Sigmoid colon (tissue), 4 donors: ENCODE data around the gene IDH2.

Experiments used
- CTCF ChIP-seq, 4 experiments: fragments of 450-650 bp in 3 of 4; fragments of 200-600 bp in 1 of 4; IDR thresholded peaks; one replicate each; pipeline ENCODE4 v1.5.1; 2016 to 2019; ENCODE audit warnings: antibody characterized with exemption in 4 of 4, mild to moderate bottlenecking in 3 of 4, moderate library complexity in 2 of 4
- EP300 ChIP-seq, 4 donors: sonication (generic); formaldehyde crosslinking; IDR thresholded peaks; one replicate each; pipeline ENCODE4 v1.6.1; 2017; ENCODE audit warnings: antibody characterized with exemption in 4 of 4
- POLR2A ChIP-seq, 2 donors: fragments of 450-650 bp; IDR thresholded peaks; one replicate each; pipeline ENCODE4 v1.6.1; 2016; ENCODE audit warnings: antibody characterized with exemption in 2 of 2, mild to moderate bottlenecking in 2 of 2, moderate library complexity in 2 of 2

GRCh38 chr15:90115783-90116182, 13.5 kb upstream of the IDH2 start:
- TF ChIP-seq CTCF (IDR thresholded peaks at IDR 0.05), result no peak
- TF ChIP-seq POLR2A (IDR thresholded peaks at IDR 0.05), result no peak
- TF ChIP-seq EP300 (IDR thresholded peaks at IDR 0.05), result no peak
